Hepatocyte (in vitro differentiated cells): ENCODE data around the gene BRCA1.

Experiments
- CTCF ChIP-seq: fragments of 200-600 bp; sonication (generic); IDR thresholded peaks from 2 replicates; pipeline ENCODE4 v1.5.1; 2016; ENCODE audit warnings: antibody characterized with exemption, mild to moderate bottlenecking; ENCODE audit not compliant: poor library complexity
- EZH2 ChIP-seq: fragments of 200-600 bp; sonication (generic); IDR thresholded peaks from 2 replicates; pipeline ENCODE4 v1.6.1; 2016; ENCODE audit warnings: antibody characterized with exemption, mild to moderate bottlenecking, borderline replicate concordance

GRCh38 chr17:43170140-43170765 lies 45.1 kb upstream of the BRCA1 start:
- TF ChIP-seq CTCF: no peak
- TF ChIP-seq EZH2: no peak
